ENCODE data around the gene EXOSC1. TPM values are rescaled to one million over a fixed set of nuclear protein-coding genes. Genes with fewer than 3 reads are reported as not detected.

Gene EXOSC1
- total RNA-seq, 1 experiment from 2014 or later: 60.3 TPM

GRCh38 chr10:97451605-97452004 is 5.8 kb upstream of the EXOSC1 start:
- Histone ChIP-seq H3K4me1 (ENCODE audit: control insufficient read depth, insufficient read depth, low read length) (peaks cover 13% of the 10 kb centered on the region), H3K27me3 (ENCODE audit: control insufficient read depth, insufficient read depth, low read length) (no peaks in the 10 kb centered on the region), H3K4me3 (ENCODE audit: low read depth in 2 of 2, low read length in 2 of 2) (no peak overlapping the region), H3K9me3 (ENCODE audit: control insufficient read depth, insufficient read depth, low read depth, low read length) (no peaks in the 10 kb centered on the region), H3K27ac (ENCODE audit: low read length) (no peak overlapping the region), H3K36me3 (ENCODE audit: control insufficient read depth, insufficient read depth, low read length) (peaks cover 5% of the 10 kb centered on the region; the same call in 1 of the 2 replicates)
- ATAC-seq (no peak), DNase-seq (ENCODE audit: low read depth, low spot score) (no peak)
- in situ Hi-C loops (cut with HindIII; ENCODE audit: low pct_unique_long_range_greater_than_20kb, low sequenced_read_pairs) (no loop called here), intact Hi-C loops (cut with micrococcal nuclease; ENCODE audit: unreplicated experiment) (no loop called here)
- no TSS peak for BruUV-seq (replicated peaks)
- CTCF ChIA-PET: no interaction called here
- no peak for TF ChIP-seq POLR2AphosphoS5 (IDR thresholded peaks at IDR 0.05; ENCODE audit: low read depth, low read length)
- POLR2A ChIA-PET: no interaction called here

DNA sequence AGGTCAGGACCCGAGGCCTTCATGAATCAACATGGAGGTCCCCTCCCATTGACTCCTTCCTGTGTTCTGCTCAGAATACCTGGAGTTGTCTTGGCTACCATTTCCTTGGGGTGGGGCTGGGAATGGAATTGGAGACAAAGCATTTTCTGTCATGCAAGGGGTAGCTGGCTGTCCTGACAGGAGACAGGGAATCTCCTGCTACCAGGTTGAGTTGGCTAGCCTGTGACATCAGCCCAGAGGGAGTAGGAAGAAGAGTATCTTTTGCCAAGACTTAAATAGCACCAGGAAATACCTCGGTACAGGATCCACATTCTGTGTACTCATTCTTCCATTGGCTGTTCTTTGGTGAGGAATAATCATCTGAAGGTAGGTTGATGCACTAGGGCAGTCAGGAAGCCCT is 5.0 kb upstream of the EXOSC1 start:
- Histone ChIP-seq H3K36me3 (ENCODE audit: control insufficient read depth, insufficient read depth, low read length) (peaks cover 5% of the 10 kb centered on the region; the same call in 1 of the 2 replicates), H3K27ac (ENCODE audit: low read length) (no peak overlapping the region), H3K27me3 (ENCODE audit: control insufficient read depth, insufficient read depth, low read length) (no peaks in the 10 kb centered on the region), H3K9me3 (ENCODE audit: control insufficient read depth, insufficient read depth, low read depth, low read length) (no peaks in the 10 kb centered on the region), H3K4me1 (ENCODE audit: control insufficient read depth, insufficient read depth, low read length) (peaks cover 13% of the 10 kb centered on the region), H3K4me3 (ENCODE audit: low read depth in 2 of 2, low read length in 2 of 2) (no peak overlapping the region)
- in situ Hi-C loops (cut with HindIII; ENCODE audit: low pct_unique_long_range_greater_than_20kb, low sequenced_read_pairs): no loop called here
- ChIA-PET POLR2A (interaction anchor here (0.5 kb wide), 1 partner anchor 275 kb away, joined by 3 read pairs; no protein-coding TSS in a partner anchor), CTCF (no interaction called here)
- TF ChIP-seq POLR2AphosphoS5 (IDR thresholded peaks at IDR 0.05; ENCODE audit: low read depth, low read length): no peak
- no peak for TF ChIP-seq REST (IDR thresholded peaks at IDR 0.05; ENCODE audit: insufficient read depth in 1 of 2, low read depth in 2 of 2, low read length in 1 of 2)
- no TSS peak for BruUV-seq (replicated peaks)
- DNase-seq (ENCODE audit: low read depth, low spot score) (no peak), ATAC-seq (no peak)
- intact Hi-C loops (cut with micrococcal nuclease; ENCODE audit: unreplicated experiment): no loop called here

- ATAC-seq: no peak; the same call in 1 of the 2 replicates
- Histone ChIP-seq H3K4me3 (ENCODE audit: low read depth in 2 of 2, low read length in 2 of 2) (peak overlapping the region; percentile 75 to 90), H3K27ac (ENCODE audit: low read length) (peak overlapping the region; percentile 90), H3K4me1 (ENCODE audit: control insufficient read depth, insufficient read depth, low read length) (peaks cover 20% of the 10 kb centered on the region), H3K36me3 (ENCODE audit: control insufficient read depth, insufficient read depth, low read length) (no peaks in the 10 kb centered on the region; the same call in 1 of the 2 replicates), H3K27me3 (ENCODE audit: control insufficient read depth, insufficient read depth, low read length) (no peaks in the 10 kb centered on the region), H3K9me3 (ENCODE audit: control insufficient read depth, insufficient read depth, low read depth, low read length) (no peaks in the 10 kb centered on the region)
- TF ChIP-seq SIN3A (IDR thresholded peaks at IDR 0.05; ENCODE audit: borderline replicate concordance, insufficient read depth, low read depth, low read length) (no peak), POLR2AphosphoS5 (IDR thresholded peaks at IDR 0.05; ENCODE audit: low read depth, low read length) (no peak), REST (IDR thresholded peaks at IDR 0.05; ENCODE audit: insufficient read depth in 1 of 2, low read depth in 2 of 2, low read length in 1 of 2) (no peak), CTCF (IDR thresholded peaks at IDR 0.05) (no peak), TCF7L2 (IDR thresholded peaks at IDR 0.05; ENCODE audit: low read depth, low read length) (no peak)
- CTCF ChIA-PET: no interaction called here
- POLR2A ChIA-PET: no interaction called here
- BruUV-seq (replicated peaks): no TSS peak
- in situ Hi-C loops (cut with HindIII; ENCODE audit: low pct_unique_long_range_greater_than_20kb, low sequenced_read_pairs) (no loop called here), intact Hi-C loops (cut with micrococcal nuclease; ENCODE audit: unreplicated experiment) (no loop called here)
- no peak for DNase-seq (ENCODE audit: low read depth, low spot score)
Measured at GRCh38 chr10:97445357-97445721, 467 bp downstream of the EXOSC1 start.
